Endothelial cell of umbilical vein (primary cell): ENCODE results near the gene KIAA1217. TPM values are rescaled to one million over a fixed set of nuclear protein-coding genes. Genes with fewer than 3 reads are reported as not detected.

Experiments used
- BruUV-seq: library from RNA; stranded (reverse); fragments of 400-500 nt; replicated peaks from 2 replicates; lab custom pipeline; 2021; lab: Mats Ljungman, UMichigan
- CTCF ChIA-PET: fragments of 300-600, 350-600 bp; sonication (Branson Sonifier 250); formaldehyde crosslinking; loops from one replicate; lab custom pipeline; 2021; ENCODE audit warnings: antibody characterized with exemption, inconsistent platforms; lab: Charles Lee
- POLR2A ChIA-PET: fragments of 300-600, 350-600 bp; sonication (Branson Sonifier 250); formaldehyde crosslinking; loops from one replicate; lab custom pipeline; 2021; ENCODE audit warnings: antibody characterized with exemption, inconsistent platforms; lab: Charles Lee
- DNase-seq: peaks from one replicate; pipeline ENCODE4 v3.0.0-alpha.2; 2011; ENCODE audit warnings: low read depth, low spot score
- FAIRE-seq: peaks from 2 replicates; lab custom pipeline; 2011; peaks lifted over from hg19 to GRCh38; lab: Jason Lieb, UNC
- H2AFZ ChIP-seq: 2 replicates; pipeline ENCODE4 v1.6.0; 2012; ENCODE audit warnings: low read depth, low read length, control low read depth, inconsistent platforms
- H3K27ac ChIP-seq: 2 replicates; pipeline ENCODE4 v1.5.1; 2011; ENCODE audit warnings: low read depth, mild to moderate bottlenecking, control low read depth, low read length, moderate library complexity; ENCODE audit not compliant: insufficient read depth
- H3K27me3 ChIP-seq, 2 experiments: 2 replicates each; pipeline versions ENCODE4 v1.6.0 to v1.6.1; 2011; ENCODE audit warnings: low read length in 2 of 2, mixed read lengths in 1 of 2; ENCODE audit not compliant: control insufficient read depth in 2 of 2, insufficient read depth in 2 of 2
- H3K36me3 ChIP-seq, 2 experiments: 2 replicates in 1 of 2; 3 replicates in 1 of 2; pipeline ENCODE4 v1.5.1; 2011; ENCODE audit warnings: low read length in 2 of 2, mild to moderate bottlenecking in 1 of 2, moderate library complexity in 1 of 2; ENCODE audit not compliant: control insufficient read depth in 2 of 2, insufficient read depth in 2 of 2; ENCODE audit errors: extremely low read depth in 1 of 2
- H3K4me1 ChIP-seq: 3 replicates; pipeline ENCODE4 v1.5.1; 2011; ENCODE audit warnings: mild to moderate bottlenecking, low read length; ENCODE audit not compliant: control insufficient read depth, insufficient read depth; ENCODE audit errors: extremely low read depth
- H3K4me2 ChIP-seq: 2 replicates; pipeline ENCODE4 v1.6.1; 2011; ENCODE audit warnings: low read length, control low read depth, mixed read lengths; ENCODE audit not compliant: insufficient read depth
- H3K4me3 ChIP-seq, 3 experiments: fragments of 200-600 bp in 1 of 3; sonication (generic), shearing (Covaris generic) in 1 of 3; replicated peaks in 1 of 3; 2 replicates each; pipeline ENCODE4 v1.5.1; 2011 to 2016; ENCODE audit warnings: control low read depth in 3 of 3, low read length in 3 of 3, mild to moderate bottlenecking in 2 of 3, inconsistent platforms in 1 of 3, low read depth in 1 of 3, moderate library complexity in 1 of 3; ENCODE audit not compliant: insufficient read depth in 1 of 3
- H3K79me2 ChIP-seq: 2 replicates; pipeline ENCODE4 v1.6.0; 2012; ENCODE audit warnings: low read length, inconsistent platforms; ENCODE audit not compliant: control insufficient read depth, insufficient read depth
- H3K9ac ChIP-seq: replicated peaks from 2 replicates; pipeline ENCODE3; 2011; ENCODE audit warnings: low read length, control low read depth; ENCODE audit not compliant: insufficient read depth; ENCODE audit errors: extremely low read depth
- H3K9me1 ChIP-seq: replicated peaks from 3 replicates; pipeline ENCODE4 v1.6.0; 2011; ENCODE audit warnings: mild to moderate bottlenecking, low read length; ENCODE audit not compliant: control insufficient read depth, insufficient read depth; ENCODE audit errors: extremely low read depth
- H3K9me3 ChIP-seq: replicated peaks from 2 replicates; pipeline ENCODE4 v1.5.1; 2012; ENCODE audit warnings: low read length, inconsistent platforms; ENCODE audit not compliant: control insufficient read depth, insufficient read depth
- H4K20me1 ChIP-seq: replicated peaks from 2 replicates; pipeline ENCODE3; 2011; ENCODE audit warnings: mild to moderate bottlenecking, low read length; ENCODE audit not compliant: control insufficient read depth, insufficient read depth; ENCODE audit errors: extremely low read depth
- CTCF ChIP-seq, 2 donors: IDR thresholded peaks; 1 replicate in 1 of 2; 2 replicates in 1 of 2; pipeline ENCODE4 v1.5.1; 2011; ENCODE audit warnings: low read length in 2 of 2, mild to moderate bottlenecking in 2 of 2, moderate library complexity in 2 of 2, control low read depth in 1 of 2, inconsistent platforms in 1 of 2, low read depth in 1 of 2; ENCODE audit not compliant: insufficient read depth in 1 of 2; ENCODE audit errors: extremely low read depth in 1 of 2
- EZH2 ChIP-seq: IDR thresholded peaks from 2 replicates; pipeline ENCODE4 v1.6.1; 2012; ENCODE audit warnings: borderline replicate concordance, low read depth, mild to moderate bottlenecking, moderate library complexity, low read length, inconsistent platforms; ENCODE audit not compliant: severe bottlenecking
- FOS ChIP-seq: IDR thresholded peaks from 2 replicates; pipeline ENCODE4 v1.6.1; 2011; ENCODE audit warnings: mild to moderate bottlenecking, low read length, moderate library complexity, borderline replicate concordance; ENCODE audit not compliant: insufficient read depth
- GATA2 ChIP-seq: IDR thresholded peaks from 2 replicates; pipeline ENCODE4 v1.7.0; 2011; ENCODE audit warnings: low read depth, mild to moderate bottlenecking, moderate library complexity, mixed read lengths, low read length; ENCODE audit not compliant: insufficient read length, insufficient read depth
- JUN ChIP-seq: IDR thresholded peaks from 2 replicates; pipeline ENCODE4 v1.6.1; 2011; ENCODE audit warnings: borderline replicate concordance, low read depth; ENCODE audit not compliant: insufficient read length, insufficient read depth
- MYC ChIP-seq: IDR thresholded peaks from one replicate; pipeline ENCODE4 v1.6.1; 2011; ENCODE audit warnings: mild to moderate bottlenecking, low read depth, low read length
- POLR2A ChIP-seq: IDR thresholded peaks from 2 replicates; pipeline ENCODE4 v1.6.1; 2012; ENCODE audit warnings: low read depth, mild to moderate bottlenecking, control low read depth, low read length
- dilution Hi-C: fragments of 300-500 bp; cut with MboI; formaldehyde crosslinking; loops from one replicate; pipeline ENCODE4 v1.15.0; 2019; ENCODE audit warnings: low sequenced_read_pairs; ENCODE audit not compliant: extremely low pct_ligation_motif_present
- intact Hi-C: fragments of 100-400 bp; cut with micrococcal nuclease; formaldehyde crosslinking; loops from one replicate; pipeline ENCODE4 v1.10.0; 2022
- polyA plus RNA-seq, 4 experiments: library from polyadenylated mRNA; depleted of rRNA in 3 of 4; stranded (reverse) in 3 of 4; unstranded in 1 of 4; fragments of >200 nt; gene quantifications; 2 replicates each; pipeline versions ENCODE4 v1.2.1 to v1.2.3, GENCODE V29; 2011 to 2012; ENCODE audit warnings: missing spikeins in 1 of 4
- total RNA-seq: library from RNA; stranded (reverse); gene quantifications from 2 replicates; pipeline ENCODE4 v1.2.3, GENCODE V29; 2021

Gene KIAA1217
- total and polyA plus RNA-seq, 2 donors (not counting 3 experiments of a cell fraction or from before 2014, with no cell fraction given) = 0.83 to 10.3 TPM

- Histone ChIP-seq H3K9me1 (no peaks in the 10 kb centered on the region), H3K36me3 (no peaks in the 10 kb centered on the region), H3K4me3 (no peak overlapping the region), H2AFZ (no peak overlapping the region), H3K27me3 (no peaks in the 10 kb centered on the region), H3K9me3 (no peaks in the 10 kb centered on the region), H4K20me1 (no peaks in the 10 kb centered on the region), H3K4me2 (no peak overlapping the region), H3K4me1 (no peaks in the 10 kb centered on the region), H3K79me2 (no peaks in the 10 kb centered on the region), H3K27ac (no peak overlapping the region), H3K9ac (no peak overlapping the region)
- no peak for TF ChIP-seq POLR2A
- TF ChIP-seq GATA2 = no peak
- TF ChIP-seq CTCF (IDR thresholded peaks at IDR 0.05; ENCODE audit: extremely low read depth in 1 of 2, insufficient read depth in 1 of 2, low read depth in 1 of 2, low read length in 2 of 2) = no peak
- TF ChIP-seq JUN = no peak
- TF ChIP-seq EZH2 = no peak
- no peak for TF ChIP-seq FOS
- TF ChIP-seq MYC = no peak
- ChIA-PET POLR2A (no interaction called here), CTCF (interaction anchor here (0.6 kb wide), 1 partner anchor 37 kb away, joined by 3 read pairs; no protein-coding TSS in a partner anchor)
- dilution Hi-C loops (no loop called here), intact Hi-C loops (no loop called here)
- DNase-seq (no peak), FAIRE-seq (no peak)
- BruUV-seq = no TSS peak
Observed at GRCh38 chr10:24234784-24235183, 25.8 kb downstream of the KIAA1217 start.
